ENCODE measurements around the gene HERC3.

The HERC3 gene

DNA sequence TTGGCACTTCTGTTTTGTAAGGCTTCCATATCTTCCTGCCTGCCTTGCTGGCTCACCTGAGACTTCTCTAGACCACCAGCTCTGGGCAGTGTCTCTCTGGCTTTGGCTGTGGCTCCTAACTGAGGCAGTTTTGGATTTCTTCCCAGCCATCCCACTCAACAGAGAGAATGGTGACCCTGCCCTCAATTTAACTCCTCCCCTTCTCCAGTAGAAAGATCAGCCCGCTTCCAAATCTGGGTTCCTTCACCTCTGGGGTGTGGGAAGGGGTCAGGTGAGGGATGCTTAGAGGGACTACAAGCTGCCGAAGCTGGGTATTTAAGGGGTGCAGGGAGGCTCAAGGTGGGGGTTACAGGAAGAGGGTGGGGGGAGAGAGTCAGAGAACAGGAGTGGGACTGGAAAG lies 81.6 kb downstream of the HERC3 start:
- TF ChIP-seq, protein P1, sequence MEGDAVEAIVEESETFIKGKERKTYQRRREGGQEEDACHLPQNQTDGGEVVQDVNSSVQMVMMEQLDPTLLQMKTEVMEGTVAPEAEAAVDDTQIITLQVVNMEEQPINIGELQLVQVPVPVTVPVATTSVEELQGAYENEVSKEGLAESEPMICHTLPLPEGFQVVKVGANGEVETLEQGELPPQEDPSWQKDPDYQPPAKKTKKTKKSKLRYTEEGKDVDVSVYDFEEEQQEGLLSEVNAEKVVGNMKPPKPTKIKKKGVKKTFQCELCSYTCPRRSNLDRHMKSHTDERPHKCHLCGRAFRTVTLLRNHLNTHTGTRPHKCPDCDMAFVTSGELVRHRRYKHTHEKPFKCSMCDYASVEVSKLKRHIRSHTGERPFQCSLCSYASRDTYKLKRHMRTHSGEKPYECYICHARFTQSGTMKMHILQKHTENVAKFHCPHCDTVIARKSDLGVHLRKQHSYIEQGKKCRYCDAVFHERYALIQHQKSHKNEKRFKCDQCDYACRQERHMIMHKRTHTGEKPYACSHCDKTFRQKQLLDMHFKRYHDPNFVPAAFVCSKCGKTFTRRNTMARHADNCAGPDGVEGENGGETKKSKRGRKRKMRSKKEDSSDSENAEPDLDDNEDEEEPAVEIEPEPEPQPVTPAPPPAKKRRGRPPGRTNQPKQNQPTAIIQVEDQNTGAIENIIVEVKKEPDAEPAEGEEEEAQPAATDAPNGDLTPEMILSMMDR (IDR thresholded peaks at IDR 0.05), result no peak

DNA sequence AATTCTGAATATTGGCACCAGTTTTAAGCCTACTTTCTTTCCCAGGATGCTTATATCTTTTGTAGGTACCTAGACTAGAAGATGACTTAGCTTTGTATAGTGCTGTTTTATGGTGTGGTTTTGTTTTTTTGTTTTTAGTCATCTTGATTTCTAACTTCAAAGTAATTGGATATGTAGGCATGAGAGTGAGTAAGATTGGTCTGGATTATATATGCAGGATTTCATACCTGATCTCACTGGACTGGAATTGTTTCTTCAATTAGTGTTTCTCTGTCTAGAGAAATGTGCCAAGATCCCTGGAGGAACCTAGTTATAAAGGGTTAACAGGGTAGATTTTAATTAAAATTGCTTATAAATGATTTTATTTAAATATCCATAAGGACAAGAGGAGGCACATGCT lies 82.3 kb downstream of the HERC3 start:
- TF ChIP-seq, protein P1 (IDR thresholded peaks at IDR 0.05), result no peak

DNA sequence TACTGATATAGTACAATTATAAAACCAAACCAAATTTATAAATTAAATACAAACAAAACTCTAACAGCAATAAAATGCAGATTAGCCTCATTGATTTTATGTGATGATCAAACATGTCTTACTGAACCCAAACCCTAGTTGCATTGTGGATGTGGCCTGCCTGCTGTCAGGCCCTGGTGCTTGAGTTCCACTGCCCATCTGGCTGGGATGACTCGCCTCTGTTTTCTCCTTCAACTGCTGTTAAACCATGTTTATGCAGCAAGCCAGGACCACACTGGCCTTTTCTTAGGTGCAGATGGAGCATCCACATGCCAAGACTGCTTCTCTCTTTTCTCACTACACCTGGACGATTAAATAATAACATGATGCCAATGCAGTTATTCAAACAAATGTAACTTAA lies 82.7 kb downstream of the HERC3 start:
- TF ChIP-seq, protein P1 (IDR thresholded peaks at IDR 0.05), result no peak

DNA sequence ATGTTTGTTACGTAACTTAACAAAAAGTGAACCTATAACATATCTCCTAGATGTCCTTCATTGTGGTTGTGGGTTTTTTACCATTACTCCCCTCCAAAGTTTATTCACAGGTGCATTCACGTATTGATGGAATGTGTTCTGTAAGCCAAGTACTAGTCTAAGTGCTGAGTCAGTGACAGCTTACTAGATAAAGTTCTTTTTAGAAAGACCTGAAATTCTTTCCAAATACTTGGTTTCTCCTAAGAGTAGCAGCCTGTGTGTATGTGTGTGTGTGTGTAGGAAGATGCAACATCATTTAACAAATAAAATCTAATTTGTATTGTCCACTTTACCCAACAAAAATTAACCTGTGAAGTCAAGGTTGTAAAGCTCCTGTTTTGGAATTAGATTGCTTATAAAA lies 83.3 kb downstream of the HERC3 start:
- TF ChIP-seq, protein P1 (IDR thresholded peaks at IDR 0.05), result no peak

DNA sequence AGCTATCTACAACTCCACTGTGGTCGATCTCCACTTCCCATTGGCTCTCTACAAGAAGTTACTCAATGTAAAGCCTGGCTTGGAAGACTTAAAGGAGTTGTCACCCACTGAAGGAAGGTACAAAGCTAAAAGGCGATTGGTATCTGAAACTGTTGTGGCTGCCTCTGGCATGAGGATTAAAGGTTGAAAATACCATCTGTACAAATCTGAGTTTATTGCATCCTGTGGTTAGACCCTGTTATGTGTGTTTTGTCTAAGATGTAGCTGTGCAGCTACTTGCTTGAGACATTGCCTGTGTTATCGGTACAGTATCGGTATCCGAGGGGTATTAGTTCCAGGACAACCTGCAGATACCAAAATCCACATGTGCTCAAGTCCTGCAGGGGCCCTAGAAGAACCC lies 88.9 kb downstream of the HERC3 start:
- TF ChIP-seq, protein P1 (IDR thresholded peaks at IDR 0.05), result no peak

DNA sequence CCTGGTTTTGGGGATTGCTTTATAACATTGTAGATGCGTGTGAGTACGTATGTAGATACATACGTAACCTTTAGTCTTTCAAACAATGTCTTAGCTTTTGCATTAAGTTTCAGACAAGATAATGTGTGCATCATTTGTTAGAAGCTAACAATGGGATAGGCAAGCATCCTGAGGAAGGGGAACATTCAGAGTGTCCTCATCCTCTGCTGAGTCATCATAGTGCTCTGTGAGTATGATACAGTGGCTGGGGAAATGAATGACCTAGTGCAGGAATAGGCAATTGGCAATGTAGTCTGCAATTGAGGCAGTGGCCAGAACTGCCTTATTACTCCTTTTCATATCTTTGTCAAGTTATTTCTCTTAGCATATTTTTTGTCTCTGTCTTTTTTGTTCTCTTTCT lies 98.1 kb downstream of the HERC3 start:
- TF ChIP-seq, protein P1 (IDR thresholded peaks at IDR 0.05), result no peak

DNA sequence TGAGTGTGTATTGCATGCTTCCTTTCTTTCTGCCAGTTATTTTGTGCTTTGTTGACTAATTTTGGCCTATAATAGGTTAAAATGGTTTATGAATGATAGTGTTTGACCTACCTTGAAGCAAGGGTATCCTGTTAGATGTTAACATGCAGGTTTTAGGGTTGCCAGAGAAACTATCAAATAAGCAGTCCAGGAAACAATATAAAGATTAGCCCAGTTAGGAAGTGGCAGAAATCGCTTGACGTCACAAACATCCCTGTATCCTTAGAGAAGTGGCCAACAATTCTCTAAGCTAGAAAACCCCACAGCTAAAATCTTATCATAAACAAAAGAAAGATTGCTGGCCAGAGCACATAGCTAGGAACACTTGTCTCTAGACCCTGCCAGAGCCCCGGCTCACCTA lies 101.5 kb downstream of the HERC3 start:
- TF ChIP-seq, protein P1 (IDR thresholded peaks at IDR 0.05), result no peak

DNA sequence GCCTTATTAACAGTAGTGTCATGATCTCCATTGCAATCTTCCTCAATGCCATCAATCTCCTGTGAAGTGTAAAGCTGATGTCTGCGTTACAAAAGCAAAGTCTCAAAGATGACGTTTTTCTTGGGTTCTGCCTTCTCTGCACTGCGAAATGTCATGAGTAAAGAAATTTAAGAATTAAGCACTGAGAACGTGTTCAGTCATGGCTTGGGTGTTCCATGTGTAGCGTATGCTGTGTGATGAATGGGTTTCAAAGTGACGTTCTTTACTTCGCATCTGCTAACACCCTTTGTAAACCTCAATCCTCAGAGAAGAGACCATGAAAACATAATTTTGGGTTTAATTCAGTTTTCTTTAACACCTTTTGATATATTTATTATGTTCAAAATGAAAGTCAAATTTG lies 104.3 kb downstream of the HERC3 start:
- TF ChIP-seq, protein P1 (IDR thresholded peaks at IDR 0.05), result no peak

All from LNCAP (cell line).